Osteoblast (primary cell): ENCODE measurements around the gene GALR3. TPM values are rescaled to one million over a fixed set of nuclear protein-coding genes. Genes with fewer than 3 reads are reported as not detected.

Experiments used
- DNase-seq: peaks from one replicate; pipeline ENCODE4 v3.0.0; 2011; ENCODE audit warnings: low spot score, mixed read lengths; ENCODE audit not compliant: insufficient read length; ENCODE audit errors: missing footprints
- H2AFZ ChIP-seq: 2 replicates; pipeline ENCODE4 v1.6.0; 2011; ENCODE audit warnings: mild to moderate bottlenecking, low read length
- H3K27ac ChIP-seq: 2 replicates; pipeline ENCODE4 v1.5.1; 2011; ENCODE audit warnings: mild to moderate bottlenecking, low read depth, low read length, moderate library complexity
- H3K27me3 ChIP-seq: 2 replicates; pipeline ENCODE4 v1.6.0; 2012; ENCODE audit warnings: mild to moderate bottlenecking, control low read depth, inconsistent platforms, low read length, moderate library complexity; ENCODE audit not compliant: insufficient read depth
- H3K36me3 ChIP-seq: 2 replicates; pipeline ENCODE4 v1.5.1; 2011; ENCODE audit warnings: mild to moderate bottlenecking, low read length, control low read depth, moderate library complexity; ENCODE audit not compliant: insufficient read depth
- H3K4me1 ChIP-seq: 2 replicates; pipeline ENCODE4 v1.5.1; 2011; ENCODE audit warnings: mild to moderate bottlenecking, low read length, control low read depth, moderate library complexity; ENCODE audit not compliant: insufficient read depth
- H3K4me2 ChIP-seq: 2 replicates; pipeline ENCODE4 v1.6.0; 2011; ENCODE audit warnings: mild to moderate bottlenecking, low read length; ENCODE audit not compliant: insufficient read depth
- H3K4me3 ChIP-seq: fragments of 200-600 bp; sonication (generic); 3 replicates; pipeline ENCODE4 v1.5.1; 2012; ENCODE audit warnings: mild to moderate bottlenecking, low read length, inconsistent platforms; ENCODE audit not compliant: insufficient read depth
- H3K79me2 ChIP-seq: 2 replicates; pipeline ENCODE4 v1.6.0; 2012; ENCODE audit warnings: mild to moderate bottlenecking, low read length, control low read depth, inconsistent platforms; ENCODE audit not compliant: insufficient read depth
- H3K9me3 ChIP-seq: 2 replicates; pipeline ENCODE4 v1.5.1; 2011; ENCODE audit warnings: low read depth, low read length, control low read depth
- H4K20me1 ChIP-seq: 2 replicates; pipeline ENCODE4 v1.6.0; 2012; ENCODE audit warnings: mild to moderate bottlenecking, low read length, control low read depth; ENCODE audit not compliant: insufficient read depth
- CTCF ChIP-seq: IDR thresholded peaks from 2 replicates; pipeline ENCODE4 v1.5.1; 2011; ENCODE audit warnings: mild to moderate bottlenecking, low read depth, low read length, moderate library complexity; ENCODE audit errors: extremely low read depth
- total RNA-seq: library from RNA; depleted of rRNA; stranded (reverse); fragments of >200 nt; gene quantifications from 2 replicates; pipeline ENCODE4 v1.2.3, GENCODE V29; 2012

The GALR3 gene
- total RNA-seq, 1 donor, result not detected

- Histone ChIP-seq H3K27ac (no peak overlapping the region), H3K27me3 (no peaks in the 10 kb centered on the region), H3K4me3 (peak overlapping the region; percentile 80), H3K9me3 (no peaks in the 10 kb centered on the region), H2AFZ (peak overlapping the region; percentile 89), H3K4me2 (peak overlapping the region; percentile 91), H3K36me3 (no peaks in the 10 kb centered on the region), H4K20me1 (no peaks in the 10 kb centered on the region), H3K4me1 (peaks cover 19% of the 10 kb centered on the region), H3K79me2 (peaks cover 10% of the 10 kb centered on the region)
- peak; percentile 53 for DNase-seq
- no peak for TF ChIP-seq CTCF
Observed at GRCh38 chr22:37801946-37802309, 21.3 kb upstream of the GALR3 start.

- Histone ChIP-seq H3K4me2 (peak overlapping the region; percentile 91), H4K20me1 (peaks cover 2% of the 10 kb centered on the region), H2AFZ (peak overlapping the region; percentile 89), H3K4me1 (peaks cover 24% of the 10 kb centered on the region), H3K27ac (no peak overlapping the region), H3K4me3 (peak overlapping the region; percentile 80), H3K9me3 (no peaks in the 10 kb centered on the region), H3K27me3 (no peaks in the 10 kb centered on the region), H3K36me3 (no peaks in the 10 kb centered on the region), H3K79me2 (peaks cover 13% of the 10 kb centered on the region)
- no peak for TF ChIP-seq CTCF
- peak; percentile 94 for DNase-seq
Observed at GRCh38 chr22:37802310-37803194, 20.6 kb upstream of the GALR3 start.

GRCh38 chr22:37803195-37803638 lies 20.0 kb upstream of the GALR3 start:
- peaks cover 26% of the 10 kb centered on the region for H3K4me1 ChIP-seq
- H2AFZ ChIP-seq, result peak overlapping the region; percentile 89
- no peak overlapping the region for H3K27ac ChIP-seq
- peaks cover 13% of the 10 kb centered on the region for H3K79me2 ChIP-seq
- peak overlapping the region; percentile 80 for H3K4me3 ChIP-seq
- H3K9me3 ChIP-seq, result no peaks in the 10 kb centered on the region
- peaks cover 2% of the 10 kb centered on the region for H4K20me1 ChIP-seq
- H3K4me2 ChIP-seq, result peak overlapping the region; percentile 91
- no peaks in the 10 kb centered on the region for H3K36me3 ChIP-seq
- no peak for TF ChIP-seq CTCF
- DNase-seq, result peak; percentile 73
- no peaks in the 10 kb centered on the region for H3K27me3 ChIP-seq

- Histone ChIP-seq H2AFZ (peak overlapping the region; percentile 66), H3K4me1 (peaks cover 30% of the 10 kb centered on the region), H3K4me2 (peak overlapping the region; percentile 98), H3K36me3 (no peaks in the 10 kb centered on the region), H3K9me3 (no peaks in the 10 kb centered on the region), H3K27ac (no peak overlapping the region), H3K27me3 (no peaks in the 10 kb centered on the region), H3K79me2 (peaks cover 13% of the 10 kb centered on the region), H4K20me1 (peaks cover 2% of the 10 kb centered on the region), H3K4me3 (no peak overlapping the region)
- DNase-seq, result peak; percentile 82
- no peak for TF ChIP-seq CTCF
Observed at GRCh38 chr22:37803639-37804351, 19.4 kb upstream of the GALR3 start.
